Trophoblast cell (in vitro differentiated cells and primary cell): ENCODE data around the gene PLCG2.
"Not testable (repeated sequence)": the region's sequence is repeated elsewhere in the genome, so short reads cannot be mapped to it uniquely, and the experiment has no call there.

Experiments
- DNase-seq, 2 donors: peaks; one replicate each; pipeline ENCODE4 v3.0.0-alpha.2; 2016
- H2AFZ ChIP-seq: 2 replicates; pipeline ENCODE4 v1.6.1; 2013; ENCODE audit warnings: low read length, moderate library complexity, mild to moderate bottlenecking; ENCODE audit not compliant: insufficient read depth, poor library complexity
- H2AK5ac ChIP-seq: 2 replicates; pipeline ENCODE4 v1.6.1; 2013; ENCODE audit warnings: mild to moderate bottlenecking, low read length
- H2BK120ac ChIP-seq: 2 replicates; pipeline ENCODE4 v1.6.1; 2013; ENCODE audit warnings: low read length, mild to moderate bottlenecking, moderate library complexity; ENCODE audit not compliant: insufficient read depth, poor library complexity
- H2BK12ac ChIP-seq: 2 replicates; pipeline ENCODE4 v1.6.1; 2013; ENCODE audit warnings: mild to moderate bottlenecking, low read length, moderate library complexity
- H2BK5ac ChIP-seq: 2 replicates; pipeline ENCODE4 v1.6.1; 2013; ENCODE audit warnings: low read length, low read depth, moderate library complexity, mild to moderate bottlenecking; ENCODE audit not compliant: poor library complexity
- H3K14ac ChIP-seq: 2 replicates; pipeline ENCODE4 v1.6.1; 2013; ENCODE audit warnings: mild to moderate bottlenecking, low read length
- H3K18ac ChIP-seq: 2 replicates; pipeline ENCODE4 v1.6.1; 2013; ENCODE audit warnings: mild to moderate bottlenecking, low read length
- H3K23ac ChIP-seq: 2 replicates; pipeline ENCODE4 v1.6.1; 2013; ENCODE audit warnings: low read length
- H3K27ac ChIP-seq: 2 replicates; pipeline ENCODE4 v1.5.1; 2013; ENCODE audit warnings: low read depth, mild to moderate bottlenecking, inconsistent platforms, low read length, moderate library complexity
- H3K27me3 ChIP-seq: 2 replicates; pipeline ENCODE4 v1.6.1; 2013; ENCODE audit warnings: inconsistent platforms, mild to moderate bottlenecking, low read length, moderate library complexity; ENCODE audit not compliant: insufficient read depth
- H3K36me3 ChIP-seq, 2 experiments: 1 replicate in 1 of 2; 2 replicates in 1 of 2; pipeline ENCODE4 v1.6.1; 2013; ENCODE audit warnings: low read length in 2 of 2, mild to moderate bottlenecking in 2 of 2, moderate library complexity in 1 of 2; ENCODE audit not compliant: insufficient read depth in 2 of 2, control insufficient read depth in 1 of 2
- H3K4ac ChIP-seq: 2 replicates; pipeline ENCODE4 v1.6.1; 2013; ENCODE audit warnings: low read depth, mild to moderate bottlenecking, low read length, moderate library complexity
- H3K4me1 ChIP-seq, 2 experiments: 1 replicate in 1 of 2; 2 replicates in 1 of 2; pipeline ENCODE4 v1.6.1; 2013; ENCODE audit warnings: low read length in 2 of 2, mild to moderate bottlenecking in 2 of 2, moderate library complexity in 1 of 2; ENCODE audit not compliant: insufficient read depth in 2 of 2, control insufficient read depth in 1 of 2
- H3K4me2 ChIP-seq: 2 replicates; pipeline ENCODE4 v1.6.1; 2013; ENCODE audit warnings: inconsistent platforms, mild to moderate bottlenecking, low read length, moderate library complexity
- H3K4me3 ChIP-seq: 2 replicates; pipeline ENCODE4 v1.5.1; 2013; ENCODE audit warnings: mild to moderate bottlenecking, low read depth, low read length, inconsistent platforms
- H3K79me1 ChIP-seq: one replicate; pipeline ENCODE4 v1.6.1; 2013; ENCODE audit warnings: low read length
- H3K79me2 ChIP-seq: 2 replicates; pipeline ENCODE4 v1.6.1; 2013; ENCODE audit warnings: low read length, mild to moderate bottlenecking; ENCODE audit not compliant: control insufficient read depth, insufficient read depth, poor library complexity
- H3K9ac ChIP-seq: 2 replicates; pipeline ENCODE4 v1.6.1; 2013; ENCODE audit warnings: mild to moderate bottlenecking, low read length
- H3K9me3 ChIP-seq: 2 replicates; pipeline ENCODE4 v1.6.1; 2013; ENCODE audit warnings: low read depth, mild to moderate bottlenecking, control low read depth, inconsistent platforms, low read length; ENCODE audit not compliant: insufficient read depth
- H4K12ac ChIP-seq: 2 replicates; pipeline ENCODE4 v1.6.1; 2013; ENCODE audit warnings: low read depth, mild to moderate bottlenecking, low read length, moderate library complexity
- H4K8ac ChIP-seq: 2 replicates; pipeline ENCODE4 v1.6.1; 2013; ENCODE audit warnings: low read depth, mild to moderate bottlenecking, low read length, moderate library complexity
- H4K91ac ChIP-seq: one replicate; pipeline ENCODE4 v1.6.1; 2013; ENCODE audit warnings: low read depth, mild to moderate bottlenecking, low read length, moderate library complexity
- WGBS: extraction: QIAGEN DNeasy Blood & Tissue Kit; methylation state at CpG from one replicate; pipeline ENCODE4 v1.1.7; 2013; ENCODE audit warnings: missing lambda C conversion rate; ENCODE audit not compliant: insufficient read length, insufficient coverage; ENCODE audit errors: extremely low coverage; 5-methylcytosine and 5-hydroxymethylcytosine counted together

PLCG2 gene

DNA sequence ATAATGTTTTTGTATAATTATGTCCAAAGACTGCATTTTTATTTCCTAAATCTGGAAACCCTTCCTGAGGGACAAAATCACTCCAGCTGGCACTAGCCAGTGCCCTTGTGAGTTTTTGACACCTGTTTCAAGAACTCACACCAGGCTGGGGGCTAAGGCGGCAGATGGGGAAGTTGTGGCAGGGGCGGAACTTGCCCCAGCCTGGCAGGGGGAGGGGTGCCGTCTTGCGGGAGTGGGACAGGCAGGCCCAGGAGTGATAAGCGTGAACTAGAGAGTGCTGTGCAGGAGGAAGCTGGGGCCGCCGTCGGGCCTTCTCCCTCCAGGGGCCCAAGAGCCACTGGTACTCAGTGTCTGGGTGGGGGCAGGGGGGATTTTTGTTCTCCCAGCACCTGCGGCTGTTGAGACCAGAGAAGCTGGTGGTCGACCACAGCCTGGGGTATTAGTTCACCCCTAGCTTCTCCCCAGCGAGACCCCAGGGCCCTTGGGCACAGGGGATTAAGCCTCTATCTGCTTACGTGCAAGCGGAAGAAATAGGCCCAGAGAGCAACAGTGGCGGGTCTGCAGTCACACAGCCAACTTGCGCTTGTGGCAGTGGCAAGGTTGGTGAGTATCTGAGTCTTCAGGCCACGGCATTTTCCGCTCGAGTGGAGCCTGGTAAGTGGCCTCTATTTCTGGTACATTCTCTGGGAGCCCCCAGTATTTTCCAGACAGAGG, 40.2 kb upstream of the PLCG2 start:
- H3K79me1 ChIP-seq, result no peaks in the 10 kb centered on the region
- no peak overlapping the region for H2BK5ac ChIP-seq
- no peaks in the 10 kb centered on the region for H3K4me1 ChIP-seq
- no peaks in the 10 kb centered on the region for H3K9me3 ChIP-seq
- no peak overlapping the region for H3K4me2 ChIP-seq
- H2BK12ac ChIP-seq, result peak overlapping the region; percentile 42
- peak overlapping the region; percentile 42 for H2AK5ac ChIP-seq
- no peak overlapping the region for H2AFZ ChIP-seq
- H3K27ac ChIP-seq, result no peak overlapping the region
- H3K4me3 ChIP-seq, result no peak overlapping the region
- no peaks in the 10 kb centered on the region for H3K27me3 ChIP-seq
- H3K36me3 ChIP-seq, result no peaks in the 10 kb centered on the region
- DNase-seq, result no peak
- no peak overlapping the region for H3K14ac ChIP-seq
- no peak overlapping the region for H4K12ac ChIP-seq
- WGBS, result no CpG with 5 or more reads among the region's 18 CpGs
- H3K79me2 ChIP-seq, result no peaks in the 10 kb centered on the region
- H3K9ac ChIP-seq, result no peak overlapping the region
- peak overlapping the region; percentile 32 for H4K91ac ChIP-seq
- no peak overlapping the region for H3K23ac ChIP-seq
- no peak overlapping the region for H4K8ac ChIP-seq
- H3K4ac ChIP-seq, result no peak overlapping the region
- no peak overlapping the region for H2BK120ac ChIP-seq
- H3K18ac ChIP-seq, result no peak overlapping the region

DNA sequence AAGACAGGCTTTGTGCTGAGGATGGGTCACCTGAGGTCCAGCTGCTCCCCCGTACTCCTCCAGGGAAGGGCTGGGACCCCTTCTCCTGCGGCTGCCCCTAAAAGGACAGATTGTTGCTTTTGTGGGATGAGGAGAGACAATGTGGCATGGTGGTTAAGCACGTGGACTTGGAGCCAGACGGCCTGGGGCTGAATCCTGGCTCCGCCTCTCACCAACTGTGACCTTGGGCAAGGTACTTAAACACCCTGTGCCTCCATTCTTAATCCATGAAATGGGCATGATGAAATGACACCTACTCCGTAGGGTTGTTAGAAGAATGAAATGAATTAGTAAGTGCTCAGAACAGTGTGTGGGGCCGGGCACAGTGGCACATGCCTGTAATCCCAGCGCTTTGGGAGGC, 39.6 kb upstream of the PLCG2 start:
- no peak for DNase-seq
- H3K4me3 ChIP-seq, result no peak overlapping the region
- H2AFZ ChIP-seq, result no peak overlapping the region
- no peak overlapping the region for H3K23ac ChIP-seq
- H3K4me2 ChIP-seq, result no peak overlapping the region
- H4K12ac ChIP-seq, result no peak overlapping the region
- no peak overlapping the region for H3K14ac ChIP-seq
- H2BK5ac ChIP-seq, result no peak overlapping the region
- no peak overlapping the region for H3K9ac ChIP-seq
- H4K91ac ChIP-seq, result no peak overlapping the region
- H3K27ac ChIP-seq, result no peak overlapping the region
- no peaks in the 10 kb centered on the region for H3K4me1 ChIP-seq
- H3K27me3 ChIP-seq, result no peaks in the 10 kb centered on the region
- no CpG with 5 or more reads among the region's 8 CpGs for WGBS
- no peak overlapping the region for H3K18ac ChIP-seq
- no peak overlapping the region for H3K4ac ChIP-seq
- H2AK5ac ChIP-seq, result peak overlapping the region; percentile 42
- H3K79me1 ChIP-seq, result no peaks in the 10 kb centered on the region
- no peak overlapping the region for H2BK12ac ChIP-seq
- H3K79me2 ChIP-seq, result no peaks in the 10 kb centered on the region
- H2BK120ac ChIP-seq, result no peak overlapping the region
- H3K9me3 ChIP-seq, result no peaks in the 10 kb centered on the region
- H4K8ac ChIP-seq, result no peak overlapping the region
- no peaks in the 10 kb centered on the region for H3K36me3 ChIP-seq

DNA sequence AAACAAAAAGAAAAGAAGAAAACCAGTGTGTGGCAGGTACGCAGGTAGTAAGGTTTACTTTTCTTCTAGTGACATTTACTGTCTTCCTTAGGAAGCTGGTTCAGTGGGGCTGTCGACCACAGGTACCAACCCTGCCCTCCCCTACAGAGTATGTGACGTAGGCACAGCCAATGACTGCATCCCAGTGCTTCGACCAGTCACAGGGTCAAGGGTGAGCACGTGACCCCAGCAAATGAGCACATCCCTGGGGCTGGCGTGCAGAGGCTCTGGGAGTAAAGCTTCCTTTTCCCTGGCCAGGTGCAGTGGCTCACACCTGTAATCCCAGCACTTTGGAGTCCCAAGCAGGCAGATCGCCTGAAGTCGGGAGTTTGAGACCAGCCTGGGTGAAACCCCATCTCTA, 38.9 kb upstream of the PLCG2 start:
- DNase-seq, result no peak

DNA sequence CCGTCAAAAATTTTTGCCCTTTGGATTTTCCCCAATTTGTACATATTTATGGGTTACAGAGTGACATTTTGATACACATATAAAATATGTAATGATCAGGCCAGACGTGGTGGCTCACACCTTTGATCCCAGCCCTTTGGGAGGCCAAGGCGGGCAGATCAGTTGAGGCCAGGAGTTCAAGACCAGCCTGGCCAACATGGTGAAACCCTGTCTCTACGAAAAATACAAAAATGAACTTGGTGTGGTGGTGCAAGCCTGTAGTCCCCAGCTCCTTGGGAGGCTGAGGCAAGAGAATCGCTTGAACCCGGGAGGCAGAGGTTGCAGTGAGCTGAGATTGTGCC, 37.7 kb upstream of the PLCG2 start:
- H4K8ac ChIP-seq, H3K18ac ChIP-seq, H3K9me3 ChIP-seq, H4K91ac ChIP-seq, H3K14ac ChIP-seq, H3K79me1 ChIP-seq, H3K27ac ChIP-seq, H3K4me2 ChIP-seq, H2AK5ac ChIP-seq, H4K12ac ChIP-seq, H3K9ac ChIP-seq, H2BK120ac ChIP-seq, H2BK12ac ChIP-seq, H2AFZ ChIP-seq, H3K4ac ChIP-seq, H2BK5ac ChIP-seq, H3K79me2 ChIP-seq, H3K23ac ChIP-seq, H3K4me1 ChIP-seq, DNase-seq, H3K27me3 ChIP-seq, H3K4me3 ChIP-seq, H3K36me3 ChIP-seq: not testable (repeated sequence)
- WGBS, result no CpG with 5 or more reads among the region's 6 CpGs

More for the DNA sequence above, 38.9 kb upstream of the PLCG2 start:
- H3K23ac ChIP-seq, result no peak overlapping the region
- H3K4ac ChIP-seq, result no peak overlapping the region
- no peaks in the 10 kb centered on the region for H3K36me3 ChIP-seq
- no peak overlapping the region for H3K18ac ChIP-seq
- H3K79me2 ChIP-seq, result no peaks in the 10 kb centered on the region
- no peak overlapping the region for H2AFZ ChIP-seq
- WGBS, result no CpG with 5 or more reads among the region's 8 CpGs
- H3K27ac ChIP-seq, result no peak overlapping the region
- H4K12ac ChIP-seq, result no peak overlapping the region
- no peak overlapping the region for H3K14ac ChIP-seq
- H3K4me3 ChIP-seq, result no peak overlapping the region
- H3K4me1 ChIP-seq, result no peaks in the 10 kb centered on the region
- no peak overlapping the region for H3K4me2 ChIP-seq
- H4K8ac ChIP-seq, result no peak overlapping the region
- H2AK5ac ChIP-seq, result no peak overlapping the region
- no peak overlapping the region for H2BK5ac ChIP-seq
- H3K9me3 ChIP-seq, result no peaks in the 10 kb centered on the region
- H3K79me1 ChIP-seq, result no peaks in the 10 kb centered on the region
- H4K91ac ChIP-seq, result no peak overlapping the region
- no peak overlapping the region for H3K9ac ChIP-seq
- no peak overlapping the region for H2BK12ac ChIP-seq
- no peaks in the 10 kb centered on the region for H3K27me3 ChIP-seq
- no peak overlapping the region for H2BK120ac ChIP-seq
